Renal pelvis (tissue), 4 donors: ENCODE data around the gene GFM2. TPM values are rescaled to one million over a fixed set of nuclear protein-coding genes. Genes with fewer than 3 reads are reported as not detected.
"Not testable (repeated sequence)": the region's sequence is repeated elsewhere in the genome, so short reads cannot be mapped to it uniquely, and the experiment has no call there.

ENCODE experiments used
- DNase-seq: peaks from one replicate; pipeline ENCODE4 v3.0.0-alpha.2; 2013
- polyA plus RNA-seq, 3 donors: library from polyadenylated mRNA; unstranded; fragments of 120-200 nt; gene quantifications; one replicate each; pipeline ENCODE4 v1.2.1, GENCODE V29; 2013; ENCODE audit not compliant: insufficient read length in 3 of 3

The GFM2 gene
- polyA plus RNA-seq, 3 donors: 46.8 to 57.6 (median 51.3) TPM

- no peak for DNase-seq
Measured at GRCh38 chr5:74736759-74737158, 30.2 kb downstream of the GFM2 start.

GRCh38 chr5:74725331-74725730, 41.6 kb downstream of the GFM2 start:
- DNase-seq: no peak

GRCh38 chr5:74722271-74722670, 44.6 kb downstream of the GFM2 start:
- no peak for DNase-seq

GRCh38 chr5:74717596-74717995, 49.3 kb downstream of the GFM2 start:
- DNase-seq: no peak

- no peak for DNase-seq
Measured at GRCh38 chr5:74693191-74693590, 73.7 kb downstream of the GFM2 start.

- DNase-seq: no peak
Measured at GRCh38 chr5:74686962-74687751, 79.8 kb downstream of the GFM2 start.

- DNase-seq: no peak
Measured at GRCh38 chr5:74685979-74686631, 80.8 kb downstream of the GFM2 start.

- DNase-seq: peak; percentile 83
Measured at GRCh38 chr5:74684900-74685851, 81.7 kb downstream of the GFM2 start, which contains the start of gene HEXB. Gene HEXB (plus strand): TSS chr5:74685233. CDS start chr5:74685261, 28 bp downstream.

GRCh38 chr5:74679966-74680365, 87.0 kb downstream of the GFM2 start:
- DNase-seq: no peak

- not testable (repeated sequence) for DNase-seq
Measured at GRCh38 chr5:74679300-74679699, 87.6 kb downstream of the GFM2 start.

GRCh38 chr5:74678123-74678522, 88.8 kb downstream of the GFM2 start:
- not testable (repeated sequence) for DNase-seq

GRCh38 chr5:74676466-74676865, 90.5 kb downstream of the GFM2 start:
- DNase-seq: not testable (repeated sequence)

GRCh38 chr5:74673011-74673790, 93.7 kb downstream of the GFM2 start:
- DNase-seq: no peak

- DNase-seq: no peak
Measured at GRCh38 chr5:74672215-74672877, 94.6 kb downstream of the GFM2 start.

Other genes starting within 250 kb of the GFM2 start
- gene ENC1, start 126.4 kb downstream of the GFM2 start, polyA plus RNA-seq: 10 to 100 TPM; 59.3 to 89.1 (median 78.2) TPM
- 100 to 1,000 TPM; 120 to 157 (median 134) TPM for gene HEXB, start 81.9 kb downstream of the GFM2 start, polyA plus RNA-seq
- gene NSA2, start 132 bp upstream of the GFM2 start, polyA plus RNA-seq: 100 to 1,000 TPM; 208 to 231 (median 211) TPM
- gene FAM169A, start 99.3 kb upstream of the GFM2 start, polyA plus RNA-seq: 10 to 100 TPM; 18.0 to 20.3 (median 18.2) TPM